Measurements from ENCODE around the gene ZNF384. TPM values are rescaled to one million over a fixed set of nuclear protein-coding genes. Genes with fewer than 3 reads are reported as not detected.

The ZNF384 gene
- total RNA-seq, 1 experiment from 2014 or later: 63.8 TPM

DNA sequence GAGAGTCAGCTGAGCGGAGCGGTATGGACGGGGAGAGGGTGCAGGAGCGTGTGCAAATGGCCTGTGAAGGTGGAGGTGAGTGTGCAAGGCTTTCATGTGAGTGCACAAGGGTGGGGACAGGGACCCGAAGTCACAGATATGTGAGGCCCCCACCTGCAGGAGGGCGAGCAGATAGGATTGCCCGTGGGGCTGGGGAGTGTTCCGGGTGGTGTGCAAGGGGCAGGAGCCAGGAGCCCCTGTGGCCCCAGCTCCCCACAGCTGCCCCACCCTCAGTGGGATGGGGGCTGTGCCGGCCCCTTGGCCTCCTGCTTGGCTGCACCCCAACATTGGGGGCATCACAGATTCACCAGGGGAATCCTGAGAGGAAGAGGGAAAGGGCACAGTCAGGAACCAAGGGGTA is 5.5 kb upstream of the ZNF384 start:
- TF ChIP-seq GRHL2 (CRISPR knock-in tag; IDR thresholded peaks at IDR 0.05; ENCODE audit: insufficient replicate concordance, severe bottlenecking) (no peak), TEAD1 (CRISPR knock-in tag; IDR thresholded peaks at IDR 0.05) (no peak), ZNF396 (CRISPR knock-in tag; IDR thresholded peaks at IDR 0.05; ENCODE audit: borderline replicate concordance) (no peak), HMGA2 (CRISPR knock-in tag; IDR thresholded peaks at IDR 0.05) (no peak), SP1 (CRISPR knock-in tag; conservative IDR thresholded peaks at IDR 0.05) (no peak), JAZF1 (CRISPR knock-in tag; IDR thresholded peaks at IDR 0.05) (no peak), EMX1 (CRISPR knock-in tag; IDR thresholded peaks at IDR 0.05) (no peak), GABPB1 (CRISPR knock-in tag; IDR thresholded peaks at IDR 0.05) (no peak), SOX15 (CRISPR knock-in tag; IDR thresholded peaks at IDR 0.05) (no peak), IRF2 (CRISPR knock-in tag; IDR thresholded peaks at IDR 0.05; ENCODE audit: borderline replicate concordance, low read depth) (no peak), NFYB (CRISPR knock-in tag; conservative IDR thresholded peaks at IDR 0.05; ENCODE audit: low read depth) (no peak)
- TF ChIP-seq, protein P1, sequence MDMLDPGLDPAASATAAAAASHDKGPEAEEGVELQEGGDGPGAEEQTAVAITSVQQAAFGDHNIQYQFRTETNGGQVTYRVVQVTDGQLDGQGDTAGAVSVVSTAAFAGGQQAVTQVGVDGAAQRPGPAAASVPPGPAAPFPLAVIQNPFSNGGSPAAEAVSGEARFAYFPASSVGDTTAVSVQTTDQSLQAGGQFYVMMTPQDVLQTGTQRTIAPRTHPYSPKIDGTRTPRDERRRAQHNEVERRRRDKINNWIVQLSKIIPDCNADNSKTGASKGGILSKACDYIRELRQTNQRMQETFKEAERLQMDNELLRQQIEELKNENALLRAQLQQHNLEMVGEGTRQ (CRISPR knock-in tag; IDR thresholded peaks at IDR 0.05): no peak
- TF ChIP-seq, protein P2, sequence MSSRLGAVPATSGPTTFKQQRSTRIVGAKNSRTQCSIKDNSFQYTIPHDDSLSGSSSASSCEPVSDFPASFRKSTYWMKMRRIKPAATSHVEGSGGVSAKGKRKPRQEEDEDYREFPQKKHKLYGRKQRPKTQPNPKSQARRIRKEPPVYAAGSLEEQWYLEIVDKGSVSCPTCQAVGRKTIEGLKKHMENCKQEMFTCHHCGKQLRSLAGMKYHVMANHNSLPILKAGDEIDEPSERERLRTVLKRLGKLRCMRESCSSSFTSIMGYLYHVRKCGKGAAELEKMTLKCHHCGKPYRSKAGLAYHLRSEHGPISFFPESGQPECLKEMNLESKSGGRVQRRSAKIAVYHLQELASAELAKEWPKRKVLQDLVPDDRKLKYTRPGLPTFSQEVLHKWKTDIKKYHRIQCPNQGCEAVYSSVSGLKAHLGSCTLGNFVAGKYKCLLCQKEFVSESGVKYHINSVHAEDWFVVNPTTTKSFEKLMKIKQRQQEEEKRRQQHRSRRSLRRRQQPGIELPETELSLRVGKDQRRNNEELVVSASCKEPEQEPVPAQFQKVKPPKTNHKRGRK (CRISPR knock-in tag; IDR thresholded peaks at IDR 0.05; ENCODE audit: borderline replicate concordance): no peak
- TF ChIP-seq, protein P3, sequence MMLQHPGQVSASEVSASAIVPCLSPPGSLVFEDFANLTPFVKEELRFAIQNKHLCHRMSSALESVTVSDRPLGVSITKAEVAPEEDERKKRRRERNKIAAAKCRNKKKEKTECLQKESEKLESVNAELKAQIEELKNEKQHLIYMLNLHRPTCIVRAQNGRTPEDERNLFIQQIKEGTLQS (CRISPR knock-in tag; conservative IDR thresholded peaks at IDR 0.05): no peak
- TF ChIP-seq, protein P4, sequence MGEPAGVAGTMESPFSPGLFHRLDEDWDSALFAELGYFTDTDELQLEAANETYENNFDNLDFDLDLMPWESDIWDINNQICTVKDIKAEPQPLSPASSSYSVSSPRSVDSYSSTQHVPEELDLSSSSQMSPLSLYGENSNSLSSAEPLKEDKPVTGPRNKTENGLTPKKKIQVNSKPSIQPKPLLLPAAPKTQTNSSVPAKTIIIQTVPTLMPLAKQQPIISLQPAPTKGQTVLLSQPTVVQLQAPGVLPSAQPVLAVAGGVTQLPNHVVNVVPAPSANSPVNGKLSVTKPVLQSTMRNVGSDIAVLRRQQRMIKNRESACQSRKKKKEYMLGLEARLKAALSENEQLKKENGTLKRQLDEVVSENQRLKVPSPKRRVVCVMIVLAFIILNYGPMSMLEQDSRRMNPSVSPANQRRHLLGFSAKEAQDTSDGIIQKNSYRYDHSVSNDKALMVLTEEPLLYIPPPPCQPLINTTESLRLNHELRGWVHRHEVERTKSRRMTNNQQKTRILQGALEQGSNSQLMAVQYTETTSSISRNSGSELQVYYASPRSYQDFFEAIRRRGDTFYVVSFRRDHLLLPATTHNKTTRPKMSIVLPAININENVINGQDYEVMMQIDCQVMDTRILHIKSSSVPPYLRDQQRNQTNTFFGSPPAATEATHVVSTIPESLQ (CRISPR knock-in tag; IDR thresholded peaks at IDR 0.05): no peak
- TF ChIP-seq, protein P5, sequence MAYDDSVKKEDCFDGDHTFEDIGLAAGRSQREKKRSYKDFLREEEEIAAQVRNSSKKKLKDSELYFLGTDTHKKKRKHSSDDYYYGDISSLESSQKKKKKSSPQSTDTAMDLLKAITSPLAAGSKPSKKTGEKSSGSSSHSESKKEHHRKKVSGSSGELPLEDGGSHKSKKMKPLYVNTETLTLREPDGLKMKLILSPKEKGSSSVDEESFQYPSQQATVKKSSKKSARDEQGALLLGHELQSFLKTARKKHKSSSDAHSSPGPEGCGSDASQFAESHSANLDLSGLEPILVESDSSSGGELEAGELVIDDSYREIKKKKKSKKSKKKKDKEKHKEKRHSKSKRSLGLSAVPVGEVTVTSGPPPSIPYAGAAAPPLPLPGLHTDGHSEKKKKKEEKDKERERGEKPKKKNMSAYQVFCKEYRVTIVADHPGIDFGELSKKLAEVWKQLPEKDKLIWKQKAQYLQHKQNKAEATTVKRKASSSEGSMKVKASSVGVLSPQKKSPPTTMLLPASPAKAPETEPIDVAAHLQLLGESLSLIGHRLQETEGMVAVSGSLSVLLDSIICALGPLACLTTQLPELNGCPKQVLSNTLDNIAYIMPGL (CRISPR knock-in tag; IDR thresholded peaks at IDR 0.05): no peak
- TF ChIP-seq, protein P6, sequence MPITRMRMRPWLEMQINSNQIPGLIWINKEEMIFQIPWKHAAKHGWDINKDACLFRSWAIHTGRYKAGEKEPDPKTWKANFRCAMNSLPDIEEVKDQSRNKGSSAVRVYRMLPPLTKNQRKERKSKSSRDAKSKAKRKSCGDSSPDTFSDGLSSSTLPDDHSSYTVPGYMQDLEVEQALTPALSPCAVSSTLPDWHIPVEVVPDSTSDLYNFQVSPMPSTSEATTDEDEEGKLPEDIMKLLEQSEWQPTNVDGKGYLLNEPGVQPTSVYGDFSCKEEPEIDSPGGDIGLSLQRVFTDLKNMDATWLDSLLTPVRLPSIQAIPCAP (CRISPR knock-in tag; IDR thresholded peaks at IDR 0.05): no peak
- Mint-ChIP-seq H3K27ac (no peak overlapping the region), H3K9me3 (no peaks in the 10 kb centered on the region), H3K36me3 (no peaks in the 10 kb centered on the region), H3K4me1 (peaks cover 26% of the 10 kb centered on the region), H3K4me3 (no peak overlapping the region), H3K27me3 (ENCODE audit: low read depth) (peaks cover 20% of the 10 kb centered on the region)
- CTCF ChIA-PET: interaction anchor here (1.2 to 1.7 kb wide), 2 partner anchors 75 to 81 kb away, joined by 3 to 5 read pairs; no protein-coding TSS in a partner anchor
- DNase-seq (ENCODE audit: low spot score): no peak
- ATAC-seq: no peak
- POLR2A ChIA-PET: no interaction called here

DNA sequence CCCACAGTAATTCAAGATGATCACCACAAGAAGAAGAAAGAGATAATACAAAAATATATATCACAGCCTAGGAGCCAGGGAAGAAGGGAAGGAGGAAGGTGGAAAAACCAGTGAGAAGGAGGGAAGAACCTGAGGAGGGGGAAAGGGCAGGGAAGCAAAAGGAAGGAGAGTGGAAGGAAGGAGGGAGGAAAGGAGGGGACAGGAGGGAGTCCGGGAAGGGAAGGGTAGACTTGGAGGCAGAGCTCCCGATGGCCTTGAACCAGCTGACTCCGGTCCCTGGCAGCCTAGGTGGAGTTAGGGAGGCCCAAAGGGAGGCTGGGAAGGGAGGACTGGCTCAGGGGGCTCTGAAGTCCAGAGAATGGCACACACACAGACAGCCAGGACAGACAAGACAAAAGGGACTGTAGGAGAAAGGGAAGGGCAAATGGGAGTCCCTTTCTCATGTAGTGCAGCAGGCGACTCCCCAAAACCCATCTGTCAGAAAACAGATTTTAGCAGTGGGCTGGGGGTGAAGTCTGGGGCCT is 4.7 kb upstream of the ZNF384 start:
- POLR2A ChIA-PET: interaction anchor here (0.6 kb wide), 1 partner anchor 11 kb away, joined by 6 read pairs; no protein-coding TSS in a partner anchor

More for the DNA sequence above, 4.7 kb upstream of the ZNF384 start:
- H3K4me3 Mint-ChIP-seq: no peak overlapping the region
- no peaks in the 10 kb centered on the region for H3K9me3 Mint-ChIP-seq
- DNase-seq (ENCODE audit: low spot score) (no peak), ATAC-seq (no peak)
- TF ChIP-seq NR3C1 (CRISPR knock-in tag; conservative IDR thresholded peaks at IDR 0.05; ENCODE audit: low read depth): no peak
- no peak for TF ChIP-seq EMX1 (CRISPR knock-in tag; IDR thresholded peaks at IDR 0.05)
- TF ChIP-seq RELA (CRISPR knock-in tag; IDR thresholded peaks at IDR 0.05; ENCODE audit: borderline replicate concordance): no peak
- TF ChIP-seq, protein P7, sequence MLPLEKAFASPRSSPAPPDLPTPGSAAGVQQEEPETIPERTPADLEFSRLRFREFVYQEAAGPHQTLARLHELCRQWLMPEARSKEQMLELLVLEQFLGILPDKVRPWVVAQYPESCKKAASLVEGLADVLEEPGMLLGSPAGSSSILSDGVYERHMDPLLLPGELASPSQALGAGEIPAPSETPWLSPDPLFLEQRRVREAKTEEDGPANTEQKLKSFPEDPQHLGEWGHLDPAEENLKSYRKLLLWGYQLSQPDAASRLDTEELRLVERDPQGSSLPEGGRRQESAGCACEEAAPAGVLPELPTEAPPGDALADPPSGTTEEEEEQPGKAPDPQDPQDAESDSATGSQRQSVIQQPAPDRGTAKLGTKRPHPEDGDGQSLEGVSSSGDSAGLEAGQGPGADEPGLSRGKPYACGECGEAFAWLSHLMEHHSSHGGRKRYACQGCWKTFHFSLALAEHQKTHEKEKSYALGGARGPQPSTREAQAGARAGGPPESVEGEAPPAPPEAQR (CRISPR knock-in tag; IDR thresholded peaks at IDR 0.05): no peak
- TF ChIP-seq, protein P6 (CRISPR knock-in tag; IDR thresholded peaks at IDR 0.05): no peak
- peaks cover 18% of the 10 kb centered on the region for H3K4me1 Mint-ChIP-seq
- peaks cover 12% of the 10 kb centered on the region for H3K27me3 Mint-ChIP-seq (ENCODE audit: low read depth)
- H3K27ac Mint-ChIP-seq: no peak overlapping the region
- no peaks in the 10 kb centered on the region for H3K36me3 Mint-ChIP-seq
- CTCF ChIA-PET: interaction anchor here (1.5 kb wide), 1 partner anchor 80 kb away, joined by 4 read pairs; no protein-coding TSS in a partner anchor
